SU-DHL-6 (cell line): ENCODE results near the gene SLFN5.

ENCODE experiments used
- H2AFZ ChIP-seq: fragments of 200-600 bp; sonication (generic); 2 replicates; pipeline ENCODE4 v1.6.1; 2014; ENCODE audit warnings: low read depth, mild to moderate bottlenecking, moderate library complexity, mixed read lengths, antibody characterized with exemption, low read length; ENCODE audit not compliant: severe bottlenecking
- H3F3A ChIP-seq: fragments of 200-600 bp; shearing (Covaris generic); 2 replicates; pipeline ENCODE4 v1.6.0; 2016; ENCODE audit warnings: antibody characterized with exemption, mild to moderate bottlenecking; ENCODE audit not compliant: insufficient read depth
- H3K27ac ChIP-seq: fragments of 200-600 bp; sonication (generic); 2 replicates; pipeline ENCODE4 v1.5.1; 2016; ENCODE audit warnings: low read depth, mild to moderate bottlenecking, low read length, moderate library complexity, mixed read lengths
- H3K27me3 ChIP-seq: fragments of 200-600 bp; sonication (generic), shearing (Covaris generic); 2 replicates; pipeline ENCODE4 v1.6.0; 2014; ENCODE audit warnings: mild to moderate bottlenecking, low read length
- H3K36me3 ChIP-seq: fragments of 200-600 bp; sonication (generic); 2 replicates; pipeline ENCODE4 v1.6.1; 2014; ENCODE audit warnings: mild to moderate bottlenecking, low read length, mixed read lengths
- H3K4me2 ChIP-seq: fragments of 300-600, 200-600 bp; shearing (Covaris generic), sonication (generic); 2 replicates; pipeline ENCODE4 v1.6.0; 2014; ENCODE audit warnings: low read length, low read depth, mild to moderate bottlenecking; ENCODE audit not compliant: poor library complexity, severe bottlenecking
- H3K4me3 ChIP-seq: fragments of 200-600 bp; sonication (generic); 2 replicates; pipeline ENCODE4 v1.5.1; 2014; ENCODE audit warnings: antibody characterized with exemption, low read length, mild to moderate bottlenecking, mixed read lengths; ENCODE audit not compliant: insufficient read depth, poor library complexity, severe bottlenecking
- H3K79me2 ChIP-seq: fragments of 200-600 bp; sonication (generic); 2 replicates; pipeline ENCODE4 v1.6.1; 2014; ENCODE audit warnings: mild to moderate bottlenecking, low read length, moderate library complexity; ENCODE audit not compliant: insufficient read depth
- H3K9ac ChIP-seq: fragments of 200-600 bp; sonication (generic); 2 replicates; pipeline ENCODE4 v1.7.0; 2014; ENCODE audit warnings: mild to moderate bottlenecking, low read length
- H3K9me2 ChIP-seq: fragments of 200-600 bp; sonication (generic); replicated peaks from 2 replicates; pipeline ENCODE4 v1.6.1; 2014; ENCODE audit warnings: low read length; ENCODE audit not compliant: insufficient read depth
- H3K9me3 ChIP-seq: fragments of 200-600 bp; sonication (generic); 2 replicates; pipeline ENCODE4 v1.6.1; 2014; ENCODE audit warnings: low read length, mixed read lengths; ENCODE audit not compliant: insufficient read depth
- H4K20me1 ChIP-seq: fragments of 200-600 bp; sonication (generic); 2 replicates; pipeline ENCODE4 v1.6.1; 2014; ENCODE audit warnings: low read depth, mild to moderate bottlenecking, antibody characterized with exemption, low read length, moderate library complexity, mixed read lengths
- EZH2phosphoT487 ChIP-seq: fragments of 200-600 bp; sonication (generic), shearing (Covaris generic); conservative IDR thresholded peaks from 2 replicates; pipeline ENCODE4 v1.6.1; 2018; ENCODE audit warnings: mild to moderate bottlenecking, antibody characterized with exemption, low read length, moderate library complexity, mixed read lengths
- TF ChIP-seq, protein P1 (sequence below): fragments of 200-600 bp; sonication (generic); IDR thresholded peaks from one replicate; pipeline ENCODE4 v1.5.1; 2017; ENCODE audit warnings: antibody characterized with exemption, mild to moderate bottlenecking, low read length, moderate library complexity; ENCODE audit not compliant: insufficient read depth, poor library complexity, severe bottlenecking

SLFN5 gene

DNA sequence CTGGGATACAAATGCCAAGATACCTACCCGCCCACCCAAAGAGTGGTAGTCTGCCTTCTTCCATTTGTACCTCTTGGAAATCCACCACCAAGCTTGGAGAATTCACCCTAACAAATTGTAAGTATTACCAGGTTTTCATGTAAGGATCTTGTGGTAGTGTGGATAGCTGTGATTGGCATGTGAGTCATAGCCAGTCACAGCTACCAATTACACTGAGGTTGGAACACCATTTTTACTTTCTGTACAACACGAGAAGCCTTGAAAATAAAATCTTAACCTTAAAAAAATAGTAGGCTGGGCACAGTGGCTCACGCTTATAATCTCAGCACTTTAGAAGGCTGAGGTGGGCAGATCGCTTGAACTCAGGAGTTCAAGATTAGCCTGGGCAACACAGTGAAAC is 30.2 kb upstream of the SLFN5 start:
- H3K27ac ChIP-seq: no peak overlapping the region
- TF ChIP-seq, protein P1, sequence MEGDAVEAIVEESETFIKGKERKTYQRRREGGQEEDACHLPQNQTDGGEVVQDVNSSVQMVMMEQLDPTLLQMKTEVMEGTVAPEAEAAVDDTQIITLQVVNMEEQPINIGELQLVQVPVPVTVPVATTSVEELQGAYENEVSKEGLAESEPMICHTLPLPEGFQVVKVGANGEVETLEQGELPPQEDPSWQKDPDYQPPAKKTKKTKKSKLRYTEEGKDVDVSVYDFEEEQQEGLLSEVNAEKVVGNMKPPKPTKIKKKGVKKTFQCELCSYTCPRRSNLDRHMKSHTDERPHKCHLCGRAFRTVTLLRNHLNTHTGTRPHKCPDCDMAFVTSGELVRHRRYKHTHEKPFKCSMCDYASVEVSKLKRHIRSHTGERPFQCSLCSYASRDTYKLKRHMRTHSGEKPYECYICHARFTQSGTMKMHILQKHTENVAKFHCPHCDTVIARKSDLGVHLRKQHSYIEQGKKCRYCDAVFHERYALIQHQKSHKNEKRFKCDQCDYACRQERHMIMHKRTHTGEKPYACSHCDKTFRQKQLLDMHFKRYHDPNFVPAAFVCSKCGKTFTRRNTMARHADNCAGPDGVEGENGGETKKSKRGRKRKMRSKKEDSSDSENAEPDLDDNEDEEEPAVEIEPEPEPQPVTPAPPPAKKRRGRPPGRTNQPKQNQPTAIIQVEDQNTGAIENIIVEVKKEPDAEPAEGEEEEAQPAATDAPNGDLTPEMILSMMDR: no peak
- no peak for TF ChIP-seq EZH2phosphoT487

DNA sequence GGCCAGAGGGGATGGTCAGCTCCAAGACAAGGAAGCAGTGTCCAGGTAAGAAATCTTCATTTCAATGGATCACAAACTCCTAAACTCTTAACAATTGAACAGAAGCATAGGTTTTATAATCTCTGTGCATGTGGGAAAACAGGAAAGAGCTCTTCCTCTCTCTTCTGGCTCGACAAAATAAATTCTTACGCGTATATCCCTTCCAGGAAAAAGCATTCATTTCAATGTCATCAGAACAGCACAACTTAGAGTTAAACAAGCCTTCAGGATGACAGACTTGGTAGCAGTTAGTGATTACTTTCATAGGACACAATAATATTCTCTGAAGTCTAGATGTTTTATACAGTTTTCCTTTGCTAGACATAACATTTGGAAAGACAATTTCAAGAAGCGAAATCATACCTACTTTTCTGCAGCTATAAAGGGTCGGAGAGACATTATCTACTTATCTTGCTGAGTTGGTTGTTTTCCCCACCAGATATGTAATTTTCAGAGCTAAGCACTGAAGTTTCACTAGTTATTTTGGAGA is 29.4 kb upstream of the SLFN5 start:
- TF ChIP-seq EZH2phosphoT487: no peak
- TF ChIP-seq, protein P1: no peak
- no peak overlapping the region for H3K4me2 ChIP-seq
- H3K79me2 ChIP-seq: no peaks in the 10 kb centered on the region
- H3K9ac ChIP-seq: no peak overlapping the region
- H3F3A ChIP-seq: no peaks in the 10 kb centered on the region
- no peak overlapping the region for H2AFZ ChIP-seq
- no peaks in the 10 kb centered on the region for H3K9me3 ChIP-seq
- no peaks in the 10 kb centered on the region for H3K27me3 ChIP-seq
- H3K4me3 ChIP-seq: no peak overlapping the region
- H3K9me2 ChIP-seq: no peaks in the 10 kb centered on the region
- no peaks in the 10 kb centered on the region for H4K20me1 ChIP-seq
- no peak overlapping the region for H3K27ac ChIP-seq
- no peaks in the 10 kb centered on the region for H3K36me3 ChIP-seq

More for the DNA sequence above, 30.2 kb upstream of the SLFN5 start:
- H2AFZ ChIP-seq: no peak overlapping the region
- no peaks in the 10 kb centered on the region for H4K20me1 ChIP-seq
- H3F3A ChIP-seq: no peaks in the 10 kb centered on the region
- H3K27me3 ChIP-seq: no peaks in the 10 kb centered on the region
- H3K4me3 ChIP-seq: no peak overlapping the region
- H3K4me2 ChIP-seq: no peak overlapping the region
- no peaks in the 10 kb centered on the region for H3K36me3 ChIP-seq
- H3K9me2 ChIP-seq: no peaks in the 10 kb centered on the region
- H3K79me2 ChIP-seq: no peaks in the 10 kb centered on the region
- no peaks in the 10 kb centered on the region for H3K9me3 ChIP-seq
- no peak overlapping the region for H3K9ac ChIP-seq

DNA sequence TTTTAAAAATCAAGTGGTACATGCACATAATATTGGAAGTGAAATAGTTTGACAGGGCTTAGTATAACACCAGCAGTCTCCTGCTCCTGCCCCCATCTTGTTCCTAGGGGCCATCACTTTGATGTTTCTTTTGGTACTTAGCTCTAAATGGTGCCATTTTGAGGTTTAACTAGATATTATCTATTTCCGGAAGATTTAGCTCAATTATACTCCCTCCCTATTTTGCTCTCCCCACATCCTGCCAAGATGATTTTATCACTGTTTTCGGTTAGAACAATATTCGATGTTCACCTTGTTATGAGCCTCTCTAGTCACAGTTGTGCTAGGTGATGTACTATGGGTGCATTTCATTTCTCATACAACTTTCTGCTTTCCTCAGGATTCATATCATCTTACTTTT is 28.7 kb upstream of the SLFN5 start:
- Histone ChIP-seq H4K20me1 (no peaks in the 10 kb centered on the region), H3K27ac (no peak overlapping the region), H3F3A (no peaks in the 10 kb centered on the region), H3K9me3 (no peaks in the 10 kb centered on the region), H2AFZ (no peak overlapping the region), H3K9ac (no peak overlapping the region), H3K79me2 (no peaks in the 10 kb centered on the region), H3K4me2 (no peak overlapping the region), H3K27me3 (no peaks in the 10 kb centered on the region), H3K9me2 (no peaks in the 10 kb centered on the region), H3K36me3 (no peaks in the 10 kb centered on the region), H3K4me3 (no peak overlapping the region)
- TF ChIP-seq EZH2phosphoT487: no peak
- TF ChIP-seq, protein P1: no peak
